ENCODE results near the gene DTNB. TPM values are rescaled to one million over a fixed set of nuclear protein-coding genes. Genes with fewer than 3 reads are reported as not detected.

DTNB gene
- total and polyA plus RNA-seq, 2 of the 4 experiments (the other 2 are of a cell fraction), result 3.8 to 5.3 TPM

DNA sequence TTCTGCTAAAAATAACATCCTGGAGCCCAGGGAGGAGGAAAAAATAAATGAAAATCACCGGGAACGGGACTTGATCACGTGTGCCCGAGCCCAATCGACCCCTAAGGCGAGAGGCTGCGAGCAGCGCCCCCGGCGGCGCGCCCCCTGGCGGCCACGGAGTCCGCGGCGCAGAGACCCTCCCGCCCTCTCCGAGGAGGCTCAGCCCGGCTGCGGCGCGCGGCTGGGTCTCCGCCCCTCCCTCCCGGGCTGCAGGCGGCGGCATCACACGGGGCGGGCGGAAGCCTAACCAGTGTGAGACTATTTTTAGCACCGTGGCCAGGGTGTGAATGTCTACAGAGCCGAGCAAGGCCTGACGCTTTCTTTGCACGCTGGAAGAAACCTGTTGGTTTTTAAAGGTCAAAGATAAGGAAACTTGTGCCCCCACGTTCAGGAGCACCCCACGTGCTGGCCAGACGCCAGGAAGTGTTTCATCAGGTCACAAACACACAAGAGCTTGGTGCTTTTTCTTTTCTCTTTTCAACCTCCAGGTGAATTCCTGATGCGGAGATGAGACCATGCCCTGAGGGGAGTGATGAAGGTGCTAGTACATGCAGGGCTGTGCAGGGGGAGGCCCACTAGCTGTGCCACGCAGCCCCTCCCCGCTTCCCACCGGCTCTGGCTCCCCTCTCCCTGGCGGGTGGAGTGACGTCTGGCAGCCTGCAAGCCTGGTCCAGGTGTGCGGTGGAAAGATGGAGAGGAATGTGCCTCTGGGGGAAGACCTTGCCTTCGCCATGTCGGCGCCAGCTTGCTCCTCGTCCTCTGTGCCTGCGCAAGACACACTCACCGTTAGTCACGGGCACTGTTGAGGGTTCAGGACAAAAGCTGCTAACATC, 296.4 kb downstream of the DTNB start:
- ChIA-PET POLR2A (ENCODE audit: unreplicated experiment) (no interaction called here), CTCF (interaction anchor here (0.6 to 1.6 kb wide), 7 partner anchors 9 to 225 kb away, joined by 3 to 4 read pairs (median 3); no protein-coding TSS in a partner anchor)
- no peaks in the 10 kb centered on the region for H3K79me1 ChIP-seq (ENCODE audit: low read depth in 1 of 2, low read length in 2 of 2)
- peak overlapping the region; percentile 86 for H2AK5ac ChIP-seq (ENCODE audit: low read depth, low read length)
- H3K4me1 ChIP-seq (ENCODE audit: control insufficient read depth, insufficient read depth, low read length), result peaks cover 8% of the 10 kb centered on the region
- DNase-seq (peak; percentile 79), ATAC-seq (ENCODE audit: low read depth) (peak; percentile 100)
- peak overlapping the region; percentile 25; the same call in 1 of the 2 replicates for H3K14ac ChIP-seq (replicated peaks; ENCODE audit: low read depth, low read length)
- H3K9ac ChIP-seq (ENCODE audit: low read depth, low read length), result no peak overlapping the region
- H3K4ac ChIP-seq (ENCODE audit: low read depth, low read length), result peak overlapping the region; percentile 65
- H2AK9ac ChIP-seq (replicated peaks; ENCODE audit: low read depth, low read length, poor library complexity), result peak overlapping the region; percentile 67
- 13% methylated on average over 14 of the region's 52 CpGs; no CpG with 5 or more reads in 1 of the 2 experiments for WGBS, 2 experiments (ENCODE audit: extremely low coverage in 2 of 2, insufficient read length in 1 of 2)
- no peaks in the 10 kb centered on the region for H3K9me3 ChIP-seq (ENCODE audit: control insufficient read depth, insufficient read depth, low read length)
- H2BK120ac ChIP-seq (ENCODE audit: low read depth, low read length), result no peak overlapping the region; the same call in 1 of the 2 replicates
- H4K5ac ChIP-seq (ENCODE audit: low read depth, low read length), result no peak overlapping the region
- 0 out of 2 replicates have a peak overlapping the region, but pooled peaks have one; percentile 9 for H4K91ac ChIP-seq (ENCODE audit: insufficient read depth, low read depth, low read length)
- H2BK20ac ChIP-seq (ENCODE audit: low read depth, low read length), result no peak overlapping the region; the same call in 1 of the 2 replicates
- H2BK5ac ChIP-seq (ENCODE audit: low read depth, low read length, poor library complexity, severe bottlenecking), result no peak overlapping the region
- dilution Hi-C loops (cut with HindIII; ENCODE audit: low sequenced_read_pairs, unreplicated experiment) (no loop called here), in situ Hi-C loops (cut with MboI; ENCODE audit: low sequenced_read_pairs) (no loop called here), intact Hi-C loops (cut with micrococcal nuclease) (loop anchor here (2.0 kb wide), 2 partner anchors 34 to 146 kb away; no protein-coding TSS in a partner anchor)
- H4K20me1 ChIP-seq (ENCODE audit: insufficient read depth, low read length), result no peaks in the 10 kb centered on the region
- H4K8ac ChIP-seq (ENCODE audit: low read depth in 2 of 2, low read length in 2 of 2), result peak overlapping the region in 1 of 2 experiments; percentile 85; a peak in 1 of 4 replicates
- no peak overlapping the region for H3K23ac ChIP-seq (ENCODE audit: low read depth, low read length)
- H2BK15ac ChIP-seq (ENCODE audit: low read depth, low read length), result no peak overlapping the region
- peaks cover 16% of the 10 kb centered on the region for H3K9me1 ChIP-seq (ENCODE audit: insufficient read depth, low read length)
- BruUV-seq (replicated peaks), result no TSS peak
- H3K56ac ChIP-seq (ENCODE audit: extremely low read depth, insufficient read depth, low read length), result no peak overlapping the region
- peak overlapping the region; percentile 18; the same call in 1 of the 2 replicates for H3K4me3 ChIP-seq (ENCODE audit: insufficient read depth, low read depth, low read length)
- peak overlapping the region; percentile 84 for H3K4me2 ChIP-seq (ENCODE audit: low read depth, low read length)
- H3K18ac ChIP-seq (ENCODE audit: low read depth, low read length), result no peak overlapping the region
- H3K27ac ChIP-seq (ENCODE audit: insufficient read depth, low read length), result no peak overlapping the region
- peak overlapping the region; percentile 91 for H2AFZ ChIP-seq (replicated peaks; ENCODE audit: low read length, poor library complexity)
- H3K27me3 ChIP-seq (ENCODE audit: control insufficient read depth, insufficient read depth, low read length), result no peaks in the 10 kb centered on the region
- no peaks in the 10 kb centered on the region for H3K36me3 ChIP-seq (ENCODE audit: control insufficient read depth, insufficient read depth, low read length)
- TF ChIP-seq CHD1 (IDR thresholded peaks at IDR 0.05; ENCODE audit: low read depth, low read length) (0 out of 2 replicates have a peak, but pooled peaks have one; percentile 58), BHLHE40 (IDR thresholded peaks at IDR 0.05; ENCODE audit: low read depth, low read length) (peak; percentile 54), USF2 (IDR thresholded peaks at IDR 0.05; ENCODE audit: low read depth, low read length) (peak; percentile 85), FOS (IDR thresholded peaks at IDR 0.05; ENCODE audit: low read depth, low read length) (no peak), CEBPB (IDR thresholded peaks at IDR 0.05; ENCODE audit: low read depth, low read length) (no peak), POLR2A (IDR thresholded peaks at IDR 0.05; ENCODE audit: low read depth, low read length) (0 out of 2 replicates have a peak, but pooled peaks have one; percentile 38), RAD21 (IDR thresholded peaks at IDR 0.05; ENCODE audit: low read length) (peak; percentile 68), MAZ (IDR thresholded peaks at IDR 0.05; ENCODE audit: borderline replicate concordance, low read depth, low read length) (peak; percentile 96), NFE2L2 (IDR thresholded peaks at IDR 0.05; ENCODE audit: low read depth, low read length) (no peak), MXI1 (IDR thresholded peaks at IDR 0.05; ENCODE audit: borderline replicate concordance, low read depth, low read length) (no peak), RCOR1 (IDR thresholded peaks at IDR 0.05; ENCODE audit: insufficient replicate concordance, low read length) (peak; percentile 20), MAFK (IDR thresholded peaks at IDR 0.05; ENCODE audit: low read depth, low read length) (no peak), SMC3 (IDR thresholded peaks at IDR 0.05; ENCODE audit: low read depth, low read length) (peak; percentile 76), ELK1 (IDR thresholded peaks at IDR 0.05; ENCODE audit: borderline replicate concordance, low read depth, low read length) (no peak)
